Memory B cell (primary cell): Measurements from ENCODE around the gene CCSER2.
"Not testable (repeated sequence)": the region's sequence is repeated elsewhere in the genome, so short reads cannot be mapped to it uniquely, and the experiment has no call there.

Experiments
- ATAC-seq: fragments of 150-1000 bp; cut with Tn5 transposase; 2 replicates; pipeline ENCODE4 v1.10.0; 2021; ENCODE audit warnings: low read depth, mild to moderate bottlenecking, moderate library complexity
- DNase-seq, 2 donors: peaks; one replicate each; pipeline ENCODE4 v3.0.0; 2022; ENCODE audit warnings: low spot score in 2 of 2
- H3K27ac Mint-ChIP-seq: one replicate; pipeline ENCODE4 v1.8.0; 2022; ENCODE audit warnings: mild to moderate bottlenecking, moderate library complexity, mixed read lengths
- H3K27me3 Mint-ChIP-seq: one replicate; pipeline ENCODE4 v1.8.0; 2022; ENCODE audit warnings: mixed read lengths
- H3K36me3 Mint-ChIP-seq: one replicate; pipeline ENCODE4 v1.8.0; 2022; ENCODE audit warnings: mild to moderate bottlenecking, mixed read lengths
- H3K4me1 Mint-ChIP-seq: one replicate; pipeline ENCODE4 v1.8.0; 2022; ENCODE audit warnings: mixed read lengths
- H3K4me3 Mint-ChIP-seq: one replicate; pipeline ENCODE4 v1.8.0; 2022; ENCODE audit warnings: mild to moderate bottlenecking, moderate library complexity, mixed read lengths
- H3K9me3 Mint-ChIP-seq: one replicate; pipeline ENCODE4 v1.8.0; 2022; ENCODE audit warnings: mixed read lengths

The CCSER2 gene

DNA sequence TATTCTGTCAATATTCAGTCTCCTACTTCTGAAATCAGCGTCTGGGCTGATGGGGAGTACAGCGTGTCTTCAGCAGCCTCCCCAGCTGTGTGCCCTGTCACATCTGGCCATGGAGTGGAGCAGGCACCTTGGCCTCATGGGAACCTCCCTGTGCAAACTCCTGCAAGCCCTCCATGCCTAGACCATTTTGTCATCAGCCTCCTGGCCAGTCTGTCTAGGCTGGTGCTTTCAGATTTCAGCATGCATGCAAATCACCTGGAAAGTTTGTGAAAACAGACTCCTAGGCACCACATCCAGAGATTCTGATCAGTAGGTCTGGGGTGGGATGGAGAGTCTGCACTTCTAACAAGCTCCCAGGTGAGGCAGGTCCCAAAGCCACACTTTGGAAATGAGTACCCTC, 26.2 kb upstream of the CCSER2 start:
- no peaks in the 10 kb centered on the region for H3K4me1 Mint-ChIP-seq
- no peak overlapping the region for H3K27ac Mint-ChIP-seq
- H3K9me3 Mint-ChIP-seq: no peaks in the 10 kb centered on the region
- DNase-seq (no peak), ATAC-seq (no peak)
- H3K36me3 Mint-ChIP-seq: no peaks in the 10 kb centered on the region
- H3K27me3 Mint-ChIP-seq: peaks cover 7% of the 10 kb centered on the region
- no peak overlapping the region for H3K4me3 Mint-ChIP-seq

GRCh38 chr10:84306751-84307384, 21.5 kb upstream of the CCSER2 start:
- H3K4me3 Mint-ChIP-seq: no peak overlapping the region
- H3K9me3 Mint-ChIP-seq: no peaks in the 10 kb centered on the region
- DNase-seq (no peak), ATAC-seq (no peak)
- no peak overlapping the region for H3K27ac Mint-ChIP-seq
- no peaks in the 10 kb centered on the region for H3K36me3 Mint-ChIP-seq
- peaks cover 11% of the 10 kb centered on the region for H3K27me3 Mint-ChIP-seq
- H3K4me1 Mint-ChIP-seq: no peaks in the 10 kb centered on the region

- Mint-ChIP-seq H3K4me3 (no peak overlapping the region), H3K36me3 (no peaks in the 10 kb centered on the region), H3K9me3 (no peaks in the 10 kb centered on the region), H3K27ac (no peak overlapping the region), H3K27me3 (peaks cover 8% of the 10 kb centered on the region), H3K4me1 (no peaks in the 10 kb centered on the region)
- ATAC-seq (no peak), DNase-seq (no peak)
These were observed 20.4 kb upstream of the CCSER2 start for GRCh38 chr10:84308021-84308420.

DNA sequence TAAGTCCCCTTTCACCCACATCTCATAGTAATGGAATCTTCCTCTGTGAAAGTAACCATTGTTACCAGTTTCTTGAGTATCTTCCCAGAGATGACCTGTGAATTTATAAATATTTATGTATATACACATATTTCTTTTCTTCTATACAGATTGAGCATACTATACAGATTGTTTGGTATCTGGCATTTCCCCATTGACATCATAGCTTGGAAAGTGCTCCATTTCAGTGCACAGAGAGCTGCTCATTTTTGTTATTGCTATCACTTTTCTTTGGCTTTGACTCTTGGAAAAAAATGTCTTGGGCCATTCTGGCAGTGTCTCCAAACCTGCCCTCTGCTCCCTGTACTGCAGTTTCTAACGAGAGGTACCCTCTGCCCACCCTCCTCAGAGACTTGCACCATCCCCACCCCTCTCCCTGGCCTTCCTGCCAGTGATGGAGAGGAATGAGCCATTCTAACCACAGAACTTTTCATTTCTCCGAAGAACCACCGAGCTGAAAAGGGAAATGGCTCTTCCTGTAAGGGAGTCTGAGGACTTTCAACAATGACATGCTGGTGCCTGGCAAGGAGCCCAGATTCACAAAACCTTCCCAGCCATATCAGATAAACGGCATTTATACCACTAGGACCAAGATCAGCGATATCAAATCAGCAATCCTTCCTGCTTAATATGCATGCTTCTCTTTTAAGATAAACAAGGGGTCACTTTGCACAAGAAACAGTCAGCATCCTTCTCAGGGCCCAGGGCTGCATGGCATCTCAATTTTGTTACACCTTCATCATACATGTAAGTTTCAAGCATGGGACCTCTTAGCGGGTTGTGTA, 19.7 kb upstream of the CCSER2 start:
- Mint-ChIP-seq H3K9me3 (no peaks in the 10 kb centered on the region), H3K4me3 (no peak overlapping the region), H3K4me1 (no peaks in the 10 kb centered on the region), H3K27me3 (peaks cover 8% of the 10 kb centered on the region), H3K27ac (no peak overlapping the region), H3K36me3 (no peaks in the 10 kb centered on the region)
- DNase-seq (no peak), ATAC-seq (no peak)

DNA sequence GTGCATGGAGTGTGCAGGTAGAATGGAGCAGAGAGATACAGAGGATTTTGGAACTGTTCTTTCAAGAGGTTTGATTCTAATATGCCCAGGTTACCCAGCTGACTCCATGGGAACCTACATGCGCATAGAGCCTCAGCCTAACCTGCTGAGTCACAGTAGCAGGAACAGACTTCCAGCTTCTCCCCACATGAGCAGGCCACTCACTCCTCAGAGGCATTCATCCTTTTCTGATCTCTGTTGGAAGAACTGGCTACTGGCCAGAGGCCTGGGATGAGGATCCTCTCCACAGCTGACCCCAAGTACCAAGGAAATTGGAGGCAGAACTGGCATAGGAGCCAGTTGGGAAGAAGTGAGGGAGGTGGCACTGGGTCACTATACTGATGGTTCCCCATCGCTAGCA, 17.9 kb upstream of the CCSER2 start:
- H3K4me3 Mint-ChIP-seq: no peak overlapping the region
- no peaks in the 10 kb centered on the region for H3K4me1 Mint-ChIP-seq
- no peaks in the 10 kb centered on the region for H3K36me3 Mint-ChIP-seq
- DNase-seq: no peak
- peaks cover 8% of the 10 kb centered on the region for H3K27me3 Mint-ChIP-seq
- no peak overlapping the region for H3K27ac Mint-ChIP-seq
- no peak for ATAC-seq
- no peaks in the 10 kb centered on the region for H3K9me3 Mint-ChIP-seq

DNA sequence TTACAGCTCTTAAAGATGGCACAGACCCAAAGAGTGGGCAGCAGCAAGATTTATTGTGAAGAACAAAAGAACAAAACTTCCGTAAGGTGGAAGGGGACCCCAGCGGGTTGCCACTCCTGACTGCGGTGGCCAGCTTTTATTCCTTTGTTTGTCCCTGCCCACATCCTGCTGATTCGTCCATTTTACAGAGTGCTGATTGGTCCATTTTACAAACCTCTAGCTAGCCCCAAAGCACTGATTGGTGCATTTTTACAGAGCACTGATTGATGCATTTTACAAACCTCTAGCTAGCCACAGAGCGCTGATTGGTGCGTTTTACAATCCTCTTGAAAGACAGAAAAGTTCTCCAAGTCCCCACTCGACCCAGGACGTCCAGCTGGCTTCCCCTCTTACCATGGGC, 16.8 kb upstream of the CCSER2 start:
- H3K27ac Mint-ChIP-seq: no peak overlapping the region
- no peaks in the 10 kb centered on the region for H3K36me3 Mint-ChIP-seq
- peaks cover 1% of the 10 kb centered on the region for H3K4me1 Mint-ChIP-seq
- H3K9me3 Mint-ChIP-seq: no peaks in the 10 kb centered on the region
- DNase-seq: no peak
- H3K27me3 Mint-ChIP-seq: peaks cover 6% of the 10 kb centered on the region
- no peak overlapping the region for H3K4me3 Mint-ChIP-seq
- ATAC-seq: no peak

- ATAC-seq: no peak
- Mint-ChIP-seq H3K27me3 (peaks cover 6% of the 10 kb centered on the region), H3K4me3 (no peak overlapping the region), H3K9me3 (no peaks in the 10 kb centered on the region), H3K27ac (no peak overlapping the region), H3K36me3 (no peaks in the 10 kb centered on the region), H3K4me1 (peaks cover 2% of the 10 kb centered on the region)
- no peak for DNase-seq
These were observed 15.6 kb upstream of the CCSER2 start for GRCh38 chr10:84312816-84313215.

- H3K4me3 Mint-ChIP-seq: no peak overlapping the region
These were observed 14.1 kb upstream of the CCSER2 start for GRCh38 chr10:84314275-84314674.

GRCh38 chr10:84317174-84317573, 11.2 kb upstream of the CCSER2 start:
- Mint-ChIP-seq H3K9me3 (no peaks in the 10 kb centered on the region), H3K27me3 (no peaks in the 10 kb centered on the region), H3K36me3 (no peaks in the 10 kb centered on the region), H3K27ac (no peak overlapping the region), H3K4me1 (peaks cover 2% of the 10 kb centered on the region), H3K4me3 (no peak overlapping the region)
- DNase-seq: no peak
- no peak for ATAC-seq

More at GRCh38 chr10:84314275-84314674, 14.1 kb upstream of the CCSER2 start:
- peaks cover 2% of the 10 kb centered on the region for H3K4me1 Mint-ChIP-seq
- no peak overlapping the region for H3K27ac Mint-ChIP-seq
- no peak for ATAC-seq
- DNase-seq: no peak
- no peaks in the 10 kb centered on the region for H3K36me3 Mint-ChIP-seq
- no peaks in the 10 kb centered on the region for H3K27me3 Mint-ChIP-seq
- H3K9me3 Mint-ChIP-seq: no peaks in the 10 kb centered on the region

DNA sequence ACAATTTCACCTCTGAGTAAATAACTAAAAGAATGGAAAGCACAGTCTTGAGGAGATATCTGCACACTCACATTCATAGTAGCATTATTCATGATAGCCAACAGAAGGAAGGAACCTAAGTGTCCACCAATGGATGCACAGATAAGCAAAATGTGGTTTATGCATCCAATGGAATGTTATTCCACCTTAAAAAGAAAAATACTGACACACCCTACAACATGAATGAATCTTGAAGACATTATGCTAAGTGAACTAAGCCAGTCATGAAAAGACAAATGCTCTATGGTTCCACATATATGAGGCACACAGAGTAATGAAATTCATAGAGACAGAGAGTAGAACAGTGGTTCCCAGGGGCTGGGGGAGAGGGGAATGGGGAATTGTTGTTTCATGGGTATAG, 6.5 kb upstream of the CCSER2 start:
- H3K27ac Mint-ChIP-seq: no peak overlapping the region
- no peaks in the 10 kb centered on the region for H3K27me3 Mint-ChIP-seq
- H3K9me3 Mint-ChIP-seq: no peaks in the 10 kb centered on the region
- ATAC-seq: no peak
- DNase-seq: no peak
- H3K4me3 Mint-ChIP-seq: no peak overlapping the region
- H3K4me1 Mint-ChIP-seq: no peaks in the 10 kb centered on the region
- H3K36me3 Mint-ChIP-seq: no peaks in the 10 kb centered on the region

DNA sequence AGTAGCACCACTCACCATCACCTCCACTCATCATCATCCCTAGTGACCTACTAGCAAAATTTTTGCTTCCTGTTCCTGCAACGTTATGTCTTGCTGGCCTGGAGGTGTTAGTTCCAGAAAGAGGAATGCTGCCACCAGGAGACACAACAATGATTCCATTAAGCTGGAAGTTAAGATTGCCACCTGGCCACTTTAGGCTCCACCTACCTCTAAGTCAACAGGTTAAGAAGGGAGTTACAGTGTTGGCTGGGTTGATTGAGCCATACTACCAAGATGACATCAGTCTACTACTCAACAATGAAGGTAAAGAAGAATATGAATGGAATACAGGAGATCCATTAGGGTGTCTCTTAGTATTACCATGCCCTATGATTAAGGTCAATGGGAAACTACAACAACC, 4.8 kb upstream of the CCSER2 start:
- not testable (repeated sequence) for H3K36me3 Mint-ChIP-seq, H3K27me3 Mint-ChIP-seq, H3K4me3 Mint-ChIP-seq, ATAC-seq, H3K27ac Mint-ChIP-seq, H3K9me3 Mint-ChIP-seq, H3K4me1 Mint-ChIP-seq, DNase-seq

- H3K27ac Mint-ChIP-seq, H3K27me3 Mint-ChIP-seq, H3K4me3 Mint-ChIP-seq, H3K9me3 Mint-ChIP-seq, H3K36me3 Mint-ChIP-seq, DNase-seq, ATAC-seq: not testable (repeated sequence)
- H3K4me1 Mint-ChIP-seq: peaks cover 21% of the 10 kb centered on the region
These were observed 1.4 kb upstream of the CCSER2 start for GRCh38 chr10:84326995-84327394.

DNA sequence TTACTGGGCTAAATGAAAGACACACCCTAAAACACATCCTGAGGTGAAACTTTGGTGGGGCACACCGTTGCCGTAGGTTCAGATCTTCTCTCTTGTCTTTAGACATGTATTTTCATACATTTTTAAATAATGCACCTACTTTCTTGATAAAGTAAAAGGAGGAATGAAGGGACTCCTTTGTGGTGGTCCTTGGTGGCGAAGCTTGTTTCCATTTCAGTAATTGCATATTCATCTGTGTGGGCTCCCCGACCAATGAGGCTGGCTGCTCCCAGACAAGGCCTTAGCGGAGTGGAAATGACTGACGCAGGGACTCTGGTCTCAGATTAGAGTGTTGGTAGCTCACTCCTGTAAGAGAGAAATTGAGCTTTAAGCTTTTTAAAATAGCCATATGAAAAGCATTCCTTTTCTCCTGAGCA, 815 bp downstream of the CCSER2 start:
- peak; percentile 2 for ATAC-seq
- Mint-ChIP-seq H3K27ac (peak overlapping the region; percentile 93), H3K27me3 (no peaks in the 10 kb centered on the region), H3K4me1 (peaks cover 28% of the 10 kb centered on the region), H3K36me3 (no peaks in the 10 kb centered on the region), H3K4me3 (peak overlapping the region; percentile 79), H3K9me3 (no peaks in the 10 kb centered on the region)
- no peak for DNase-seq

DNA sequence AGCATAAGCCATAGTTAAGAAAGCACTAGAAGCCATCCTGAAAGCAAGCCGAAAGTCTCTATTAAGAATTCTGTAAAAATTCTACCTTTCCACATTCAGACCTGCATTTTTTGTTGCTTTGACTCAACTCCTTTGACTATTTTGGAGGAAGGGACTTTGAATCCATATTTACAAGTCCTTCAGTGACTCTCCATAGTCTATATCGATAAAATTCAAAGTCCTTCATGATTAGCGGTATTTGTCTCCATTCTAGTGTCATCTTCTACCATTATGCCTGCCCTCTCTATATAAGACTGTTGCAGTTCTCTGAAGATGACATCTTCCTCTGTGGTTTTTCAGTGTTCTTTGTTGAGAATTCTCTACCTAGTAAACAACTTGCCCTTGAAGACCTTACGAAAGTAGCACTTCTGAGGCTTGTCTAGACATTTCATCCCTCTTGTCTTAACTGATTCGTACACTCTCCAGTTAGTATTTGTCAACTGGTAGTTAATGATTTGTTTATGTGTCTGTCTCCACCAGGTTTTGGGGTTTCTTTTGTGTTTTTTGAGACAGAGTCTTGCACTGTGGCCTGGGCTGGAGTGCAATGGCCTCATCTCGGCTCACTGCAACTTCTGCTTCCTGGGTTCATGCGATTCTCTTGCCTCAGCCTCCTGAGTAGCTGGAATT, 1.7 kb downstream of the CCSER2 start:
- H3K4me3 Mint-ChIP-seq: peak overlapping the region; percentile 79

More for the DNA sequence above, 1.7 kb downstream of the CCSER2 start:
- DNase-seq (no peak), ATAC-seq (no peak)
- Mint-ChIP-seq H3K36me3 (no peaks in the 10 kb centered on the region), H3K27ac (peak overlapping the region; percentile 93), H3K27me3 (no peaks in the 10 kb centered on the region), H3K4me1 (peaks cover 32% of the 10 kb centered on the region), H3K9me3 (no peaks in the 10 kb centered on the region)
